HFF-Myc (cell line): ENCODE measurements around the gene FGF1.

Source experiments
- DNase-seq: peaks from one replicate; pipeline ENCODE4 v3.0.0-alpha.2; 2011; ENCODE audit warnings: low read depth; ENCODE audit errors: extremely low read depth
- H3K4me3 ChIP-seq: replicated peaks from 2 replicates; pipeline ENCODE4 v1.5.1; 2011; ENCODE audit warnings: low read depth, mild to moderate bottlenecking, control low read depth, low read length
- TF ChIP-seq, protein P1 (sequence below): IDR thresholded peaks from 2 replicates; pipeline ENCODE4 v1.5.1; 2012; ENCODE audit warnings: mild to moderate bottlenecking, low read depth, low read length, control low read depth; ENCODE audit errors: missing control alignments

The FGF1 gene

DNA sequence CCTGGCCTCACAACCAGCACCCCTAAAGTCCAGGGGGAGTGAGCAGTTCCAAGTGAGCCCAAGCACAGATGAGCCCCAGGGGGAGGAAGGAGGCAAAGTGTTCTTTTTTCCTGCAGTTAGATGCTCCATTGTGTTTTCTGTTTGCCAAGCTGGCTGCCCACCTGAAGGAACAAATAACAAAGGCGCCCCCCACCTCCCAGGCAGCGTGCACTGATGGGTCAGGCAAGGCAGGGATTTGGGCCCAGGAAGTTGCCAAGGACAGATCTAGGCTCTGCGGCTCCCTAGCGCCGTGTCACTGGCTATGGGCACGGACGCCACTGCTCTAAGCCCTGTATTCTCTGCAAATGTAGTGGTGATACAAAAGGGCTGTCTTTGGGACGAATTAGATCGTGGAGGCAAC lies 21.8 kb downstream of the FGF1 start:
- DNase-seq: no peak
- TF ChIP-seq, protein P1, sequence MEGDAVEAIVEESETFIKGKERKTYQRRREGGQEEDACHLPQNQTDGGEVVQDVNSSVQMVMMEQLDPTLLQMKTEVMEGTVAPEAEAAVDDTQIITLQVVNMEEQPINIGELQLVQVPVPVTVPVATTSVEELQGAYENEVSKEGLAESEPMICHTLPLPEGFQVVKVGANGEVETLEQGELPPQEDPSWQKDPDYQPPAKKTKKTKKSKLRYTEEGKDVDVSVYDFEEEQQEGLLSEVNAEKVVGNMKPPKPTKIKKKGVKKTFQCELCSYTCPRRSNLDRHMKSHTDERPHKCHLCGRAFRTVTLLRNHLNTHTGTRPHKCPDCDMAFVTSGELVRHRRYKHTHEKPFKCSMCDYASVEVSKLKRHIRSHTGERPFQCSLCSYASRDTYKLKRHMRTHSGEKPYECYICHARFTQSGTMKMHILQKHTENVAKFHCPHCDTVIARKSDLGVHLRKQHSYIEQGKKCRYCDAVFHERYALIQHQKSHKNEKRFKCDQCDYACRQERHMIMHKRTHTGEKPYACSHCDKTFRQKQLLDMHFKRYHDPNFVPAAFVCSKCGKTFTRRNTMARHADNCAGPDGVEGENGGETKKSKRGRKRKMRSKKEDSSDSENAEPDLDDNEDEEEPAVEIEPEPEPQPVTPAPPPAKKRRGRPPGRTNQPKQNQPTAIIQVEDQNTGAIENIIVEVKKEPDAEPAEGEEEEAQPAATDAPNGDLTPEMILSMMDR: no peak
- H3K4me3 ChIP-seq: no peak overlapping the region

DNA sequence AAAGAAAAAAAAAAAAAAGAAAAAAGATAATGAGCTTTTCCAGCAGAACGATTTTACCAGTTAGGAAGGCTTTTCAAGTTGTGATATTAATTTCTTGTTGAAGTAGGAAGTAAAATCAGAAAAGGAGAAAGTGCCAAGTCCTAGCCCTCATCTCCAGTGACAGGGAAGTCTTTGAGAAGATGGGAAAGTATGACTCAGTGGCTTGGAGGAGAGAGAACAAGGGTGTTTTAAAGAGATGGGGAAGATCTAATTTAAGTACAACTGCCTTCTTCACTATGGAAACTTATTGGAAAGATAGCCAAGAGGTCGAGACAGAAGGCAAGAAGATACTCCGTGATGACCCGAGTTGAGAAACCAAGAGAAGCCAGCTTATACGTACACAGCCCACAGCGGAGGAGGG lies 22.6 kb downstream of the FGF1 start:
- no peak for DNase-seq
- TF ChIP-seq, protein P1: no peak
- H3K4me3 ChIP-seq: no peak overlapping the region

DNA sequence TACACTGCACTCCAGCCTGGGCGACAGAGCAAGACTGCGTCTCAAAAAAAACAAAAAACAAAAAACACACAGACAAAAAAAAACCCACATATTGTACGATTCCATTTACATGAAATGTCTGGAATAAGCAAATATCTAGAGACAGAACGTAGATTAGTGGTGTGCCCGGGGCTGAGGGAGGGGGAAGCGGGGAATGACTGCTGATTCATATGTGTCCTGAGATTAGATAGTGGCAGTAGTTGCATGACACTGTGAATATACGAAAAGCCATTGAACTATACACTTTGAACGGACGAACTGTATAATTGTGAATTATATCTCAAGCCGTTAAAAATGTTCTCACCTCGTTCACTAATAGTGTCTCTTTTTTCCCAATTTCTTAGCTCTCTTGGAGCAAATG lies 23.9 kb downstream of the FGF1 start:
- no peak for DNase-seq
- TF ChIP-seq, protein P1: no peak
- H3K4me3 ChIP-seq: no peak overlapping the region

DNA sequence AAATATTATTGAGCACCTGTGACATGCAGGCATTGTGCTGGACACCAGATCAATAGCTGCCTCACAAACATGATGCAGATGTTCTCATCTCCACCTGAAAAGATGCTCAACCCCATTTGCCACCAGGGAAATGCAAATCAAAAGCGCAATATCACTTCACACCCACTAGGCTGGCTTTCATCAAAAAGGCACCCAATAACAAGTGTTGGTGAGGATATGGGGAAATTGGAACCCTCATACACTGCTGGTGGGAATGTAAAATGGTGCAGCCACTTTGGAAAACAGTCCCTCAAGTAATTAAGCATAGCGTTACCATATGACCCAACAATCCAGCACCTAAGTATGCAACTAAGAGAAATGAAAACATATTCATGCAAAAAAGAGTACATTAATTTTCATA lies 24.7 kb downstream of the FGF1 start:
- H3K4me3 ChIP-seq: no peak overlapping the region
- TF ChIP-seq, protein P1: no peak
- DNase-seq: no peak

DNA sequence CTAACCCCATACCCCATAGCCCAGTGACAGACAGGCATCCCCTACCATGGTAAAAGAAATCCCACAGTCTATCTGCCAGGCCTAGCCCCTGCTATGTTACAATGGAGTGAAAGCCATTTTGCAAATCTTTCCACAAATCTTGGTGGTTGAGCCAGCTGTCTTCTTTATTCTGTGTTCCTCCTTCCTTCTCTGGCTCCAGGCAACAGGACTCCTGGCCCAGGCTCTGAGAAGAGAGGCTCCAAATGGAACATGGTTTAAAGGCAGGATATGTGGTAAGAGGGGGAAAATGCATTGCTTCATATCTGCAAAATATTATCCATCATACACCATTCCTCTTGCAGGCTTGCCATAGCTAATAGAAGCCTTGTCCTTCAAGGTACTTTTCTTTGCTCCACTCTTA lies 25.2 kb downstream of the FGF1 start:
- TF ChIP-seq, protein P1: no peak
- no peak for DNase-seq
- no peak overlapping the region for H3K4me3 ChIP-seq

DNA sequence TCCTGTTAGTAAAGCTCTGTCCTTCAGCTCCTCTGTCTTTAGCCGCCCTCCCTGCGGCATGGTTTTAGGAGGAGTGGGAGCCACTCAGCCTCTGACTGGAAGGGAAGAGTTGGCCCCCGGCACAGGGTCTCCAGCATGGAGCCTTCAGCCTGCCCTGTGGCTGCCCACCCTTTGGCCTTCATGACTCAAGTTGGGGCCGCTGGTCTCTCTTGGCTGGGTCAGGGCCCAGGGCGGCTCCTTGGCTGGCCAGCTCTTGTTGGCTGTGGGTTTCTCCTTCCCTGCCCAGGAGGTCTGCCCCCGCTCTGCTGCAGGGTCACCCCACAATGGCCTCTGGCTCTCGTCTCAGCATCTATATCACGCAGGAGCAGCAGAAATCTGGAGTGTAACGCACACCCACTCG lies 25.7 kb downstream of the FGF1 start:
- H3K4me3 ChIP-seq: no peak overlapping the region
- TF ChIP-seq, protein P1: no peak
- DNase-seq: no peak

DNA sequence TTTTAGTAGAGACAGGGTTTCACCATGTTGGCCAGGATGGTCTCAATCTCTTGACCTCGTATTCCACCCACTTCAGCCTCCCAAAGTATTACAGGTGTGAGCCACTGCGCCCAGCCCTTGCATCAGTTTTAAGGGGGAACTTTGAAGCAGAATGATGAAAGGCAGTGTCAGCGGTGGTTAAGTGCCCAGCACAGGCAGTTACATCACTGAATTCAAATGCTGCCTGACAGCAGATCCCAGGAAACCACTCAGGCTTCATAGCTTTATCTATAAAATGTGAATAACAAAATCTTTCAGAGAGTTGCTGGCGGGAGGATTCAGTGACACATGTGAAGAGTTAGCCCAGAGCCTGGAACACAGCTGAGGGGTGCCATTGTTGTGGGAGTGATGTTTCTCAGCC lies 26.5 kb downstream of the FGF1 start:
- no peak for DNase-seq
- TF ChIP-seq, protein P1: no peak
- H3K4me3 ChIP-seq: no peak overlapping the region
